HEK293 (cell line): ENCODE results near the gene SYTL5.

Source experiments
- CTCF ChIA-PET: fragments of 350-600 bp; formaldehyde crosslinking; extraction: SDS; loops from one replicate; lab custom pipeline; 2021; ENCODE audit warnings: antibody characterized with exemption; lab: Yijun Ruan, JAX
- POLR2A ChIA-PET: fragments of 300-600 bp; formaldehyde crosslinking; extraction: SDS; loops from one replicate; lab custom pipeline; 2020; ENCODE audit warnings: antibody characterized with exemption, inconsistent platforms; lab: Yijun Ruan, JAX
- H3K27ac ChIP-seq: fragments of 200-500 bp; sonication (Bioruptor generic); 2 replicates; pipeline ENCODE4 v1.5.1; 2014; ENCODE audit warnings: low read depth, low read length, control low read depth, inconsistent platforms; ENCODE audit errors: extremely low read depth
- H3K36me3 ChIP-seq, 2 experiments: fragments of 200-500 bp in 1 of 2; sonication (Bioruptor generic) in 1 of 2; 1 replicate in 1 of 2; 2 replicates in 1 of 2; pipeline ENCODE4 v1.5.1; 2014 to 2017; ENCODE audit warnings: inconsistent platforms in 2 of 2, low read length in 2 of 2; ENCODE audit not compliant: control insufficient read depth in 2 of 2, insufficient read depth in 1 of 2
- H3K4me1 ChIP-seq: fragments of 200-500 bp; sonication (Bioruptor generic); 2 replicates; pipeline ENCODE4 v1.5.1; 2014; ENCODE audit warnings: mild to moderate bottlenecking, low read length, inconsistent platforms; ENCODE audit not compliant: control insufficient read depth, insufficient read depth
- H3K4me3 ChIP-seq: 2 replicates; pipeline ENCODE4 v1.5.1; 2011; ENCODE audit warnings: low read depth, mild to moderate bottlenecking, control low read depth, low read length, moderate library complexity
- H3K9me3 ChIP-seq: fragments of 200-500 bp; sonication (Bioruptor generic); 2 replicates; pipeline ENCODE4 v1.5.1; 2014; ENCODE audit warnings: low read depth, low read length, inconsistent platforms; ENCODE audit not compliant: control insufficient read depth, insufficient read depth
- KLF1 ChIP-seq: fragments of 450-650 bp; formaldehyde crosslinking; IDR thresholded peaks from 2 replicates; pipeline ENCODE4 v1.5.1; 2016; ENCODE audit warnings: missing biosample characterization, missing genetic modification characterization
- KLF16 ChIP-seq: fragments of 450-650 bp; formaldehyde crosslinking; IDR thresholded peaks from 2 replicates; pipeline ENCODE4 v1.5.1; 2017; ENCODE audit warnings: missing biosample characterization, missing genetic modification characterization
- MEIS1 ChIP-seq: sonication (generic); formaldehyde crosslinking; IDR thresholded peaks from 2 replicates; pipeline ENCODE4 v1.8.1; 2022; ENCODE audit warnings: missing genetic modification reagents, mild to moderate bottlenecking, borderline replicate concordance
- REPIN1 ChIP-seq: fragments of 450-650 bp; formaldehyde crosslinking; IDR thresholded peaks from 2 replicates; pipeline ENCODE4 v1.5.1; 2017; ENCODE audit warnings: missing biosample characterization, missing genetic modification characterization, low read depth
- SCRT1 ChIP-seq: fragments of 450-650 bp; formaldehyde crosslinking; IDR thresholded peaks from 2 replicates; pipeline ENCODE4 v1.5.1; 2016; ENCODE audit warnings: missing biosample characterization, missing genetic modification characterization, borderline replicate concordance
- ZIC2 ChIP-seq: fragments of 450-650 bp; formaldehyde crosslinking; IDR thresholded peaks from 2 replicates; pipeline ENCODE4 v1.5.1; 2016; ENCODE audit warnings: missing biosample characterization, missing genetic modification characterization
- ZNF121 ChIP-seq: fragments of 450-650 bp; formaldehyde crosslinking; IDR thresholded peaks from 2 replicates; pipeline ENCODE4 v1.5.1; 2016; ENCODE audit warnings: missing biosample characterization, missing genetic modification characterization
- ZNF324 ChIP-seq: fragments of 450-650 bp; formaldehyde crosslinking; IDR thresholded peaks from 2 replicates; pipeline ENCODE4 v1.5.1; 2016; ENCODE audit warnings: missing biosample characterization, missing genetic modification characterization
- ZNF37A ChIP-seq: fragments of 450-650 bp; IDR thresholded peaks from 2 replicates; pipeline ENCODE4 v1.5.1; 2018; ENCODE audit warnings: missing biosample characterization, missing genetic modification characterization
- ZNF510 ChIP-seq: fragments of 450-650 bp; formaldehyde crosslinking; IDR thresholded peaks from 2 replicates; pipeline ENCODE4 v1.5.1; 2018; ENCODE audit warnings: mild to moderate bottlenecking, missing genetic modification characterization, missing biosample characterization; ENCODE audit not compliant: insufficient replicate concordance
- ZNF529 ChIP-seq: fragments of 450-650 bp; formaldehyde crosslinking; IDR thresholded peaks from 2 replicates; pipeline ENCODE4 v1.5.1; 2017; ENCODE audit warnings: missing genetic modification characterization, missing biosample characterization; ENCODE audit not compliant: insufficient replicate concordance
- ZNF548 ChIP-seq: fragments of 450-650 bp; formaldehyde crosslinking; IDR thresholded peaks from 2 replicates; pipeline ENCODE4 v1.5.1; 2016; ENCODE audit warnings: missing biosample characterization, missing genetic modification characterization
- ZNF600 ChIP-seq: fragments of 450-650 bp; formaldehyde crosslinking; IDR thresholded peaks from 2 replicates; pipeline ENCODE4 v1.5.1; 2016; ENCODE audit warnings: missing biosample characterization, missing genetic modification characterization
- ZNF658 ChIP-seq: fragments of 450-650 bp; formaldehyde crosslinking; IDR thresholded peaks from 2 replicates; pipeline ENCODE4; 2016; ENCODE audit warnings: missing biosample characterization, missing genetic modification characterization
- ZNF660 ChIP-seq: fragments of 450-650 bp; IDR thresholded peaks from 2 replicates; pipeline ENCODE4 v1.5.1; 2018; ENCODE audit warnings: missing biosample characterization, mild to moderate bottlenecking, missing genetic modification characterization
- ZNF664 ChIP-seq: fragments of 450-650 bp; formaldehyde crosslinking; IDR thresholded peaks from 2 replicates; pipeline ENCODE4 v1.5.1; 2016; ENCODE audit warnings: missing biosample characterization, missing genetic modification characterization
- ZNF768 ChIP-seq: fragments of 450-650 bp; formaldehyde crosslinking; IDR thresholded peaks from 2 replicates; pipeline ENCODE4 v1.5.1; 2018; ENCODE audit warnings: missing biosample characterization, mild to moderate bottlenecking, missing genetic modification characterization
- ZNF777 ChIP-seq: fragments of 450-650 bp; formaldehyde crosslinking; IDR thresholded peaks from 2 replicates; pipeline ENCODE4 v1.5.1; 2017; ENCODE audit warnings: missing biosample characterization, missing genetic modification characterization, borderline replicate concordance
- TF ChIP-seq, protein P1 (sequence below): fragments of 450-650 bp; formaldehyde crosslinking; IDR thresholded peaks from 2 replicates; pipeline ENCODE4 v1.5.1; 2016; ENCODE audit warnings: missing biosample characterization, missing genetic modification characterization
- TF ChIP-seq, protein P2 (sequence below): fragments of 450-650 bp; formaldehyde crosslinking; optimal IDR thresholded peaks from 2 replicates; pipeline ENCODE3; 2016; ENCODE audit warnings: missing biosample characterization, mild to moderate bottlenecking, missing genetic modification characterization
- TF ChIP-seq, protein P3 (sequence below): fragments of 450-650 bp; formaldehyde crosslinking; IDR thresholded peaks from 2 replicates; pipeline ENCODE4 v1.5.1; 2017; ENCODE audit warnings: missing biosample characterization, missing genetic modification characterization
- TF ChIP-seq, protein P4 (sequence below): fragments of 450-650 bp; formaldehyde crosslinking; IDR thresholded peaks from 2 replicates; pipeline ENCODE4 v1.5.1; 2016; ENCODE audit warnings: missing biosample characterization, missing genetic modification characterization
- TF ChIP-seq, protein P5 (sequence below): fragments of 450-650 bp; formaldehyde crosslinking; IDR thresholded peaks from 2 replicates; pipeline ENCODE4 v1.5.1; 2016; ENCODE audit warnings: missing biosample characterization, missing genetic modification characterization
- TF ChIP-seq, protein P6 (sequence below): fragments of 450-650 bp; formaldehyde crosslinking; IDR thresholded peaks from 2 replicates; pipeline ENCODE4 v1.5.1; 2016; ENCODE audit warnings: missing biosample characterization, missing genetic modification characterization

The SYTL5 gene

DNA sequence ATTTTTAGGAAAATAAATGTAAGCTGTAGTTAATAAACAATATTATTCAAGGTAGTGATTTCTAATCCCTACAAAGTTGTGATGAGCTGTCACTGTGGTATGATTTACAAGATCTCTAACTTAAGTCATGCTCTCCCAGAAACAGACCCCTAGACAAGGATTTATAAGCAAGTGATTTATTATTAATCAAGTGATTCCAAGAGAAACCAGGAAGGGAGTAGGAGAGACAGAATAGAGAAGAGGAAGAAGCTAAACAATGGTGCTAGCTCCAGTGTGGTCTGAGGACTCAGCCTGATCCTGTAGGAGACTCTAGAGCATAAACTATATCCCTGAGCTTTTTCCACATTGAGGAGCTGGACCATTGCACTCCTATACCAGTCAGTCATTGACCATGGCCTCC is 73.1 kb downstream of the SYTL5 start (continued):
- TF ChIP-seq, protein P1, sequence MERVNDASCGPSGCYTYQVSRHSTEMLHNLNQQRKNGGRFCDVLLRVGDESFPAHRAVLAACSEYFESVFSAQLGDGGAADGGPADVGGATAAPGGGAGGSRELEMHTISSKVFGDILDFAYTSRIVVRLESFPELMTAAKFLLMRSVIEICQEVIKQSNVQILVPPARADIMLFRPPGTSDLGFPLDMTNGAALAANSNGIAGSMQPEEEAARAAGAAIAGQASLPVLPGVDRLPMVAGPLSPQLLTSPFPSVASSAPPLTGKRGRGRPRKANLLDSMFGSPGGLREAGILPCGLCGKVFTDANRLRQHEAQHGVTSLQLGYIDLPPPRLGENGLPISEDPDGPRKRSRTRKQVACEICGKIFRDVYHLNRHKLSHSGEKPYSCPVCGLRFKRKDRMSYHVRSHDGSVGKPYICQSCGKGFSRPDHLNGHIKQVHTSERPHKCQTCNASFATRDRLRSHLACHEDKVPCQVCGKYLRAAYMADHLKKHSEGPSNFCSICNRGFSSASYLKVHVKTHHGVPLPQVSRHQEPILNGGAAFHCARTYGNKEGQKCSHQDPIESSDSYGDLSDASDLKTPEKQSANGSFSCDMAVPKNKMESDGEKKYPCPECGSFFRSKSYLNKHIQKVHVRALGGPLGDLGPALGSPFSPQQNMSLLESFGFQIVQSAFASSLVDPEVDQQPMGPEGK (tag by site-specific recombination), result no peak
- TF ChIP-seq, protein P2, sequence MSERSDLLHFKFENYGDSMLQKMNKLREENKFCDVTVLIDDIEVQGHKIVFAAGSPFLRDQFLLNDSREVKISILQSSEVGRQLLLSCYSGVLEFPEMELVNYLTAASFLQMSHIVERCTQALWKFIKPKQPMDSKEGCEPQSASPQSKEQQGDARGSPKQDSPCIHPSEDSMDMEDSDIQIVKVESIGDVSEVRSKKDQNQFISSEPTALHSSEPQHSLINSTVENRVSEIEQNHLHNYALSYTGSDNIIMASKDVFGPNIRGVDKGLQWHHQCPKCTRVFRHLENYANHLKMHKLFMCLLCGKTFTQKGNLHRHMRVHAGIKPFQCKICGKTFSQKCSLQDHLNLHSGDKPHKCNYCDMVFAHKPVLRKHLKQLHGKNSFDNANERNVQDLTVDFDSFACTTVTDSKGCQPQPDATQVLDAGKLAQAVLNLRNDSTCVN (tag by site-specific recombination), result no peak
- TF ChIP-seq, protein P3, sequence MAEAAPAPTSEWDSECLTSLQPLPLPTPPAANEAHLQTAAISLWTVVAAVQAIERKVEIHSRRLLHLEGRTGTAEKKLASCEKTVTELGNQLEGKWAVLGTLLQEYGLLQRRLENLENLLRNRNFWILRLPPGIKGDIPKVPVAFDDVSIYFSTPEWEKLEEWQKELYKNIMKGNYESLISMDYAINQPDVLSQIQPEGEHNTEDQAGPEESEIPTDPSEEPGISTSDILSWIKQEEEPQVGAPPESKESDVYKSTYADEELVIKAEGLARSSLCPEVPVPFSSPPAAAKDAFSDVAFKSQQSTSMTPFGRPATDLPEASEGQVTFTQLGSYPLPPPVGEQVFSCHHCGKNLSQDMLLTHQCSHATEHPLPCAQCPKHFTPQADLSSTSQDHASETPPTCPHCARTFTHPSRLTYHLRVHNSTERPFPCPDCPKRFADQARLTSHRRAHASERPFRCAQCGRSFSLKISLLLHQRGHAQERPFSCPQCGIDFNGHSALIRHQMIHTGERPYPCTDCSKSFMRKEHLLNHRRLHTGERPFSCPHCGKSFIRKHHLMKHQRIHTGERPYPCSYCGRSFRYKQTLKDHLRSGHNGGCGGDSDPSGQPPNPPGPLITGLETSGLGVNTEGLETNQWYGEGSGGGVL (tag by site-specific recombination), result no peak
- TF ChIP-seq, protein P4, sequence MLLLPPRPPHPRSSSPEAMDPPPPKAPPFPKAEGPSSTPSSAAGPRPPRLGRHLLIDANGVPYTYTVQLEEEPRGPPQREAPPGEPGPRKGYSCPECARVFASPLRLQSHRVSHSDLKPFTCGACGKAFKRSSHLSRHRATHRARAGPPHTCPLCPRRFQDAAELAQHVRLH (tag by site-specific recombination), result no peak
- TF ChIP-seq ZNF37A, result no peak
- TF ChIP-seq, protein P5, sequence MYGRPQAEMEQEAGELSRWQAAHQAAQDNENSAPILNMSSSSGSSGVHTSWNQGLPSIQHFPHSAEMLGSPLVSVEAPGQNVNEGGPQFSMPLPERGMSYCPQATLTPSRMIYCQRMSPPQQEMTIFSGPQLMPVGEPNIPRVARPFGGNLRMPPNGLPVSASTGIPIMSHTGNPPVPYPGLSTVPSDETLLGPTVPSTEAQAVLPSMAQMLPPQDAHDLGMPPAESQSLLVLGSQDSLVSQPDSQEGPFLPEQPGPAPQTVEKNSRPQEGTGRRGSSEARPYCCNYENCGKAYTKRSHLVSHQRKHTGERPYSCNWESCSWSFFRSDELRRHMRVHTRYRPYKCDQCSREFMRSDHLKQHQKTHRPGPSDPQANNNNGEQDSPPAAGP, result no peak

DNA sequence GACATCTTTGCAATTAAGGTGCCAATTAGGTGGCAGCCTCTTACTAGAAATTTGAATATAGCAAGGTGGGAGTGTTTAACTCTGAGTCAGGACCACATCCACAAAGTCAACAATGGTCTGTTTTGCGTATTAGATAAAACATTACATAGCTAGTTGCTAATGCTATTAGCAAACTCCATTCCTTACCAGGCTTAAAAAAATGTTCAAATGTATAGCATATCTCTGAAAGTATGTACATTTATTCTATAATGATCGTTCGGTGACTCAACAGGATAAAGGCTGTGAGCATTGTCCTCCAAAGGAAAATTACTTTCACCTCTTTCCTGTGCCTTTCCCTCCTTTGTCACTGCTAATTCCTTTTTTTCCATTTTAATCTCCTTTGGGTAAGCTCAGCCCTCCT is 74.5 kb downstream of the SYTL5 start:
- Histone ChIP-seq H3K4me3 (no peak overlapping the region), H3K36me3 (no peaks in the 10 kb centered on the region), H3K27ac (no peak overlapping the region)
- CTCF ChIA-PET, result no interaction called here
- TF ChIP-seq ZNF37A (no peak), ZNF777 (tag by site-specific recombination) (no peak), REPIN1 (tag by site-specific recombination) (no peak), ZNF660 (no peak), ZNF768 (tag by site-specific recombination) (no peak), ZNF324 (tag by site-specific recombination) (no peak), ZIC2 (tag by site-specific recombination) (no peak), ZNF121 (no peak), MEIS1 (CRISPR knock-in tag) (no peak), ZNF664 (tag by site-specific recombination) (no peak), ZNF600 (tag by site-specific recombination) (no peak), ZNF510 (no peak), KLF1 (tag by site-specific recombination) (no peak), KLF16 (tag by site-specific recombination) (no peak), SCRT1 (tag by site-specific recombination) (no peak), ZNF548 (tag by site-specific recombination) (no peak), ZNF529 (tag by site-specific recombination) (no peak), ZNF658 (tag by site-specific recombination) (no peak)
- TF ChIP-seq, protein P6, sequence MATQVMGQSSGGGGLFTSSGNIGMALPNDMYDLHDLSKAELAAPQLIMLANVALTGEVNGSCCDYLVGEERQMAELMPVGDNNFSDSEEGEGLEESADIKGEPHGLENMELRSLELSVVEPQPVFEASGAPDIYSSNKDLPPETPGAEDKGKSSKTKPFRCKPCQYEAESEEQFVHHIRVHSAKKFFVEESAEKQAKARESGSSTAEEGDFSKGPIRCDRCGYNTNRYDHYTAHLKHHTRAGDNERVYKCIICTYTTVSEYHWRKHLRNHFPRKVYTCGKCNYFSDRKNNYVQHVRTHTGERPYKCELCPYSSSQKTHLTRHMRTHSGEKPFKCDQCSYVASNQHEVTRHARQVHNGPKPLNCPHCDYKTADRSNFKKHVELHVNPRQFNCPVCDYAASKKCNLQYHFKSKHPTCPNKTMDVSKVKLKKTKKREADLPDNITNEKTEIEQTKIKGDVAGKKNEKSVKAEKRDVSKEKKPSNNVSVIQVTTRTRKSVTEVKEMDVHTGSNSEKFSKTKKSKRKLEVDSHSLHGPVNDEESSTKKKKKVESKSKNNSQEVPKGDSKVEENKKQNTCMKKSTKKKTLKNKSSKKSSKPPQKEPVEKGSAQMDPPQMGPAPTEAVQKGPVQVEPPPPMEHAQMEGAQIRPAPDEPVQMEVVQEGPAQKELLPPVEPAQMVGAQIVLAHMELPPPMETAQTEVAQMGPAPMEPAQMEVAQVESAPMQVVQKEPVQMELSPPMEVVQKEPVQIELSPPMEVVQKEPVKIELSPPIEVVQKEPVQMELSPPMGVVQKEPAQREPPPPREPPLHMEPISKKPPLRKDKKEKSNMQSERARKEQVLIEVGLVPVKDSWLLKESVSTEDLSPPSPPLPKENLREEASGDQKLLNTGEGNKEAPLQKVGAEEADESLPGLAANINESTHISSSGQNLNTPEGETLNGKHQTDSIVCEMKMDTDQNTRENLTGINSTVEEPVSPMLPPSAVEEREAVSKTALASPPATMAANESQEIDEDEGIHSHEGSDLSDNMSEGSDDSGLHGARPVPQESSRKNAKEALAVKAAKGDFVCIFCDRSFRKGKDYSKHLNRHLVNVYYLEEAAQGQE (tag by site-specific recombination), result no peak
- TF ChIP-seq, all 188 proteins: peak for 0
- no peaks in the 10 kb centered on the region for H3K9me3 ChIP-seq
- H3K4me1 ChIP-seq, result no peaks in the 10 kb centered on the region
- POLR2A ChIA-PET, result no interaction called here
